HG03460 (cell line): ENCODE results near the gene SRL.
A peak's percentile ranks its signal among the peaks of the same experiment; 100 is the strongest.

Experiments
- ATAC-seq: cut with Tn5 transposase; IDR thresholded peaks from one replicate; pipeline ENCODE4 v1.9.1; 2021; ENCODE audit not compliant: unreplicated experiment

Gene SRL

DNA sequence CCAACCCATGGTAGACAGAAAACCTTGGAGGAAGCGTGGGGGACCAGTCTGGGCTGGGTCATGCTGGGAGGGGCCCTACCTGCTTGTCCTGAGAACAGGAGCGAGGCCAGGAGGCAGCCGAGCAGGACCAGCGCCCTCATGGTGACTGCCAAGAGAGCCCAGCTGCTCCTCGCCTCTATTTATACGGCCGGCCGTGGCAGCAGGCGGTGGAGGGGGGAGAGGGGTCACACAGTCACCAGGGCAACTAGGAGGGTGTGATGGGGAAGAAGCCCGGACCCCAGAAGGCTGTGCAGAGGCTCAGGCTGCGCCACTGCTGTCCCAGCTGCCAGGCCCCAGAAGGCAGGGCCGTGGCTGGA is at the start of gene SRL:
Gene SRL (minus strand): TSS at position 153 of the 356 bp plus-strand sequence. CDS start 13 bp downstream, at position 140.
- ATAC-seq: no peak

GRCh38 chr16:4290236-4290830 is 48.5 kb upstream of the SRL start:
- ATAC-seq: no peak

DNA sequence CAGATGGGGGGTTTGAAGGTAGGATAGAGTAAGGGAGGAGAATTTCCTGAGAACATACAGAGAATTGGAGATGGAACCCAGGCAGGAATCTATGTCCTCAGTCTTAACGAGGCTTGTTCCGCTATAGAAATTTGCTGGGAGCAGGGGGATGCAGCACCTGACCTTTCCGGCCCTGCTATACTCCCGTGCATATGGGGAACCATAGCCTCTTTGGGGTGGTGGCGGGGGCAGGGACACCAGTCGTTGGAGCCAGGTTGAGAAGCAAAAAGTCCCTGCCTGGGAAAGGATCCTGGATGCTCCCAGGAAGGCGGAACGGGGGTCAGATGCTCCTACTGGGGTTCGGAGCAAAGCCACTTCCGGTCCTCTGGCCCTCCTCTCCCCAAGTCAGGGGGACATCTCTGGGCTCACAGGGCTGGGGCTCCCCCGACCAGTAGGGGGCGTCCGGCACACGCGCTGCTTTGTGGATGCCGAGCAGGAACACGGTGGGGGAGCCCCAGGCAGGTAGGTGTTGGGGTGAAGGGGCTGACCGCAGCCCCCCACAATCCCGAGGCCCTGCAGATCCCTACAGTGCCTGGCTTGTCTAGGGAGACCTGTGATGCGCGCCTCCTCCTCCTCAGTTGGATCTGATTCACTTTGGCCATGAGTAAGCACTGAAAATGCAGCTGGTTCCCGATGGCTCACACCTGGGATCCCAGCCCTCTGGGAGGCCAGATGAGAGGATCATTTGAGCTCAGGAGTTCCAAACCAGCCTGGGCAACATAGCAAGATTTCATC is 46.5 kb upstream of the SRL start:
- no peak for ATAC-seq

GRCh38 chr16:4285167-4285566 is 43.3 kb upstream of the SRL start:
- ATAC-seq: no peak

DNA sequence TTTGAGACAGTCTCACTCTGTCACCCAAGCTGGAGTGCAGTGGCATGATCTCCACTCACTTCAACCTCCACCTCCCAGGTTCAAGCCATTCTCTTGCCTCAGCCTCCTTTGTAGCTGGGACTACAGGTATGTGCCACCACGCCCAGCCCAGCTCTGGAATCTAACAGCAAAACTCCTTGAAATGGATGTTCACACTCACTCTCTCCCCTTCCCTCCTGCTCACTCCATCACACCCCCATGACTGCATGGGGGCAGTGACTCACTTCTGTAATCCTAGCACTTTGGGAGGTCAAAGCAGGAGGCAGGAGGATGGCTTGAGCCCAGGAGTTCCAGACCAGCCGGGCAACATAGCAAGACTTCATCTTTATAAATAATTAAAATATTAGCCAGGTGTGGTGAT is 42.1 kb upstream of the SRL start:
- ATAC-seq: no peak

- no peak for ATAC-seq
These were observed 41.6 kb upstream of the SRL start for GRCh38 chr16:4283441-4283840.

- no peak for ATAC-seq
These were observed 38.7 kb upstream of the SRL start for GRCh38 chr16:4280625-4281024.

DNA sequence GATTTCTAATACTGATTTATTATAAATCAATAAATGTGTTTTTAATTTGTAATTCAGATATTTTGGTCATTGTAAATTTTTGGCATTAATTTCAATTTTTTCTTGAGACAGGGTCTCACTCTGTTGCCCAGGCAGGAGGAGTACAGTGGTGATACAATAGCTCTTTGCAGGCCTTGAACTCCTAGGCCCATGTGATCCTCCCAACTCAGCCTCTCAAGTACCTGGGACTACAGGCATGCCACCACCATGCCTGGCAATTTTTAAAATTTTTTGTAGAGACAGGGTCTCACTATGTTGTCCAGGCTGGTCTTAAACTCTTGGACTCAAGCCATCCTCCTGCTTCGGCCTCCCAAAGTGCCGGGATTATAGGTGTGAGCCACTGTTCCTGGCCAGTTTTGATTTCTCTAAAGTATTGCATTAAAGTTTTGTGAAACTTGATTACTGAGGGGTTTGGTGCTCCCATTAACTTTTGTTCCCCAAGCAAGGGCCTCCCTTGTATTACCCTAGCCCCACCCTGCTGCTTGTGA is 36.2 kb upstream of the SRL start:
- ATAC-seq: no peak

DNA sequence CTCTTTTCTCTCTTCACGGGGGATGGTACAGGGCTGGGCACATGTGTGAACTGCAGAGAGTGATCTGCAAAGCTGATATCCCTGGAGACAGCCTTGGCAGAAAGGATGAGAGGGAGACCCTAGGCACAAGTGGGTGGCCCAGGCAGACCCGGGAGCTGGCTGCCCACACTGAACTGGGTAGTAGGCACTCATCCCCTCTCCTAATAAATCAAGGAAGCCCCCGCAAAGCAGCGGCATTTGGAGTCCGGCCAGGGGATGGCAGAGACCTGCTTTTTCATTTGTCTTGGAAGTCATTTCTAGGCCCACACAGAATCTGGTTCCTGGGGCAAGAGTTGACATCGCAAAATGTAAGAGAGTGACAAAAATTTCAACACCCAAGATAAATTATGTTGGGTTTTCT is 34.0 kb upstream of the SRL start:
- ATAC-seq: no peak

- no peak for ATAC-seq
These were observed 32.0 kb upstream of the SRL start for GRCh38 chr16:4273858-4274311.

GRCh38 chr16:4272114-4272956 is 30.5 kb upstream of the SRL start:
- peak; percentile 7 for ATAC-seq

DNA sequence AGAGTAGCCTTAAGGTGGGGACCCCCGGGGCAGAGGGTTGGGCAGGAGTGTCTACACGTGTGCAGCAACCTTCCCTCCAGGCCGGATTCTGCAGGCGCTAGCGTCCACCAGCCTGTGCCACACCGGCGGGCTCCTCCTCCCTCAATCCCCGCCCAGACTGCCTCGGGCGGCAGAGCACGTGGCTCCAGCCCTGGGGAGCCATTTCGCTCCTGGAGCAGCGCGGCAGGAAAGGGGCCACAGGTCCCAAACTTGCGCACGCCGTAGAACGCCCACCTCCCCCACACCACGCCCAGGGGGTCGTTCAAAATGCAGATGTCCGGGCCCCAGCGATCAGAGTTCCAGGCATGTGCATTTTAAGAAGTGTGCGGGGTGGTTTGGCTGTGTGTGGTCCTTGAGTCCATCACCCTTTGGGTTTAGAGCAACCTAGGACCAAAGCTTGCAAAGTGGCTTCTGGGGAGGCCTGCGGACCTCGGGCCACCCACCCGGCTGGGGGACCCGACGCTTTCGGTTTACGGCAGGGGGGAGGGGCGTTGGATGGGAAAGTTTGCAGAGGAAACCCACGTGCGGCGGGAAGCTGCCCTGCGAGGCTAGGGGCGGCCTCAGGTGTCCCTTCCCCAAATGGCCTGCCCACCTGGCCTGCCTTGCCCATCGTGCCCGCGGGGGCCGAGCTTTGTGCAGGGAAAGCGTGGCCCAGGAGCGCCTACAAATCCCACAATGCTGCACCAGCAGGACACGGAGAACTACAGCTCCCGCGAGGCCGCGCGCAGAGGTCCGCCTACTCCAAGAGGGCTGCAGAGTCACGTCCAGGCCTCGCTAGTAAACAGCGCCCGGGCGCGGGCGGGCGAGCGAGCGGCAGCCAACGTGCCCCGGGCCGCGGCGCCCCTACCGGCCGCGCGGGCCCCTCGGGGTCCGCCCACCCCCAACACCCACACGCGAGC is 29.6 kb upstream of the SRL start:
- peak; percentile 69 for ATAC-seq

- ATAC-seq: no peak
These were observed 28.7 kb upstream of the SRL start for GRCh38 chr16:4270595-4270994.

GRCh38 chr16:4270091-4270490 is 28.2 kb upstream of the SRL start:
- ATAC-seq: no peak

- ATAC-seq: no peak
These were observed 24.5 kb upstream of the SRL start for GRCh38 chr16:4266372-4266771.

GRCh38 chr16:4265676-4266075 is 23.8 kb upstream of the SRL start:
- ATAC-seq: no peak

DNA sequence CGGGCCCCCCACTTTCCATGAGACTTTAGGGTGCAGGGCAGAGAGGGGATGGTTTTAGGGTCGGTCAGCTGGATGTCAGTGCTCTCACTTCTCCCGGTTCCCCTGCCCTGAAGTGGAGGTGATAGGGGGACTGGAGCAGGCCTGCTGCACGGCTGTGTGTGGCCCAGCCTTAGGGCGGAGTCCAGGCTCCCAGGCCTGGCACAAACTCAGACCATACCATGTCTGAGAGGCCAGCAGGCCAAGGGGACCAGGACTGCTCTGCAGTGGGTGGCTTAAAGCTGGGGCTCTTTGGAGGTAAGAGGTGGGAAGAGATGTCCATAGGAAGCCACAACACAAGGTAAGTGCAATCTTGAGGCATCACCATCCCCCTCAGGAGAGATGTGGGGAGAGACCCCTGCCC is 22.7 kb upstream of the SRL start:
- ATAC-seq: no peak

GRCh38 chr16:4263504-4264436 is 21.9 kb upstream of the SRL start:
- ATAC-seq: no peak

- no peak for ATAC-seq
These were observed 20.5 kb upstream of the SRL start for GRCh38 chr16:4262303-4262835.
